GM12892 (cell line): ENCODE results near the gene FXYD4.

Experiments used
- POLR2A ChIP-seq: IDR thresholded peaks from 2 replicates; pipeline ENCODE4 v1.6.1; 2011; ENCODE audit warnings: low read depth, low read length, control low read depth
- POLR2AphosphoS5 ChIP-seq: IDR thresholded peaks from 2 replicates; pipeline ENCODE4 v1.6.1; 2011; ENCODE audit warnings: low read depth, low read length, control low read depth
- TAF1 ChIP-seq: IDR thresholded peaks from 2 replicates; pipeline ENCODE4 v1.6.1; 2011; ENCODE audit warnings: low read depth, mild to moderate bottlenecking, control low read depth, low read length, borderline replicate concordance

DNA sequence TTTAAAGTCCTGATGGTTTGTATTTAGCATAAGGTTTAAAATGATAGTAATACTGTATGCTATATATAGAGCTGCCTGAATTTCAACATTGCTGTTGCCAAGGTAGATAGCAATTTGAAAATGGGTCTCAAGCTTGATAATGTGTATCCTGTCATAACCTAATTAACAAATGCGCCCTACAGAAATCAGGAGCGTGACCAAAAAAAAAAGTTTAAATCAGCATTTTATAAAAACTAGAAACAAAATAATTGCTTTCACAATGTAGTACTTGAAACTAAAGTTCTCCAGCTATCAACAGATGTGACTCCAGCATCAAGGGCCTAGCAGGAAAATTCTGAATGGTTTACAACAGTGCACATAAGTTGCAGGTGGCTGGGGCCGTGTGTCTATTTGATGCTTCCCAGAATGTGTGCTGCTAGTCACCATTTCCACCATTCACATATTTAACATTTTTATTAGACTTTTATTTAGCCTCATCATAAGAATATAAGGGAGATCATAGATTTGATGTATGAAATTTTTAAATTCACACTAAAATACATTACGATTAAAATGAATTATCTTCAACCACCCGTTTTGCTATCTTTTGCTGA lies 14.1 kb downstream of the FXYD4 start:
- no peak for TF ChIP-seq TAF1
- no peak for TF ChIP-seq POLR2A
- no peak for TF ChIP-seq POLR2AphosphoS5
